GM19025 (cell line): ENCODE results near the gene PSMC3IP.
"Not testable (repeated sequence)": the region's sequence is repeated elsewhere in the genome, so short reads cannot be mapped to it uniquely, and the experiment has no call there.

Experiments used
- ATAC-seq: cut with Tn5 transposase; IDR thresholded peaks from one replicate; pipeline ENCODE4 v1.9.1; 2021; ENCODE audit warnings: mild to moderate bottlenecking, low read depth, moderate library complexity; ENCODE audit not compliant: unreplicated experiment

PSMC3IP gene, protein sequence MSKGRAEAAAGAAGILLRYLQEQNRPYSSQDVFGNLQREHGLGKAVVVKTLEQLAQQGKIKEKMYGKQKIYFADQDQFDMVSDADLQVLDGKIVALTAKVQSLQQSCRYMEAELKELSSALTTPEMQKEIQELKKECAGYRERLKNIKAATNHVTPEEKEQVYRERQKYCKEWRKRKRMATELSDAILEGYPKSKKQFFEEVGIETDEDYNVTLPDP

DNA sequence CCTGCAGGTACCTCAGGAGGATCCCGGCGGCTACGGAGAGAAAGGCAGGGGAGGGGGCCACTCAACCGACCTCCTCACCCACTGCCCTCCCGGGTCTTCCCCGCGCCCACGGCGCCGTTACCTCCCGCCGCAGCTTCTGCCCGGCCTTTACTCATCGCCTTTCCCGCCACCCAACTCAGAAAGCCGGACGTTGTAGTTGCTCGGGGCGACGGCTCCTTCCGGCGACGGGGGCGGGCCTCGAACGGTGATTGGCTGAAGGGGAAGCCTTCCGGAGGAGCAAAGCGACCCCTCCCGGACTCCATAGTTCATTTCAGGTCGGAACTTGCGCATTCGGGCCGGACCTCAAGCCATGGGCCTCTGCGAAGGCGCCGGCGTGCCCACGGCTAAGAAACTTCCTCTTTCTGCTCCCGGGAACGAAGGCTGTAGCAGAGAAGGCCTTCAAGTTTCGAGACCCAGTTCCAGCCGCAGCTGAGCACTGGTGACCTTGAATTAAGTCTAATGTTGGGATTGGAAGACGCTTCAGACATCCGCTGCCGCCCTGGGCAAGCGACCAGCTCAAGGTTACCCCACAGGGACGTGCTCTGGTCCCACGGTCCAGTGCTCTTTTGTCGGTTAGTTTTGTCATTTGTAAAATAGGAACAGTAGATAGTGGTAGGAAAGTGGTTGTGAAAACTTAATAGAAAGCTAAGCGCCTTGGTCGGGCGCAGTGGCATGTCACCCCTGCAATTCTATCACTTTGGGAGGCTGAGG is at the start of gene PSMC3IP:
Gene PSMC3IP (minus strand): TSS at position 198 of the 750 bp plus-strand sequence. CDS start 43 bp downstream, at position 155.
- peak; percentile 52 for ATAC-seq

DNA sequence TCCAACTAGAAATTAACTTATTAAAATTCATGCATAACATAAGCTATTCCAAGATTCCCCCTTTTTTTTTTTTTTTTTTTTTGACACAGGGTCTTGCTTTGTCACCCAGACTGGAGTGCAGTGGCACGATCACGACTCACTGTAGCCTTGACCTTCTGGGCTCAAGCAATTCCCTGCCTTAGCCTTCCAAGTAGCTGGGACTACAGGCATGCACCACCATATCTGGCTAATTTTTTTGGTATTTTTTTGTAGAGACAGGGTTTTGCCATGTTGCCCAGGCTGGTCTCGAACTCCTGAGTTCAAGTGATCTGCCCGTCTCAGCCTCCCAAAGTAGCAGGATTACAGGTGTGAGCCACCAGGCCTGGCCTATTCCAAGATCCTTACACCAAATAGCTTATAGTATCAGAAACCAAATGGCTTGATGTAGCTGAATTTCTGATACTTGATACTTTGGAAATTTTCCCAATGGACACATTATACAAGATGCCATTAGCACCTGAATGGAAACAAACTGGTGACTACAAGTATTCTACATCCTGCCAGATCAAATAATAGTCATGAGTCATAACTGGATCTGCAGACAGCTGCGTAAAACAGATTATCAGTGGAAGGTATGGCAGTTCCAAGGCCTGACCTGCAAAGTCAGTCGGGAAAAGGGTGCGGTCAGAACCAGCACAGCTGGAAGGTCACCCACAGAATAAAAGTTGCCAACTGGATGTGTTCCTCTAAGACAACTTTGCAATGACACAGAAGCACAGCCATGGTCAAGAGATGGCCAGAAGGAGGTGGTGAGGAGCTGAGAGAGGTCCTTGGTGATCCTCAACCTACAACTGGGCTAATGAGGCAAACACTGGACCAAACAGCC is 46.4 kb upstream of the PSMC3IP start:
- ATAC-seq: no peak

DNA sequence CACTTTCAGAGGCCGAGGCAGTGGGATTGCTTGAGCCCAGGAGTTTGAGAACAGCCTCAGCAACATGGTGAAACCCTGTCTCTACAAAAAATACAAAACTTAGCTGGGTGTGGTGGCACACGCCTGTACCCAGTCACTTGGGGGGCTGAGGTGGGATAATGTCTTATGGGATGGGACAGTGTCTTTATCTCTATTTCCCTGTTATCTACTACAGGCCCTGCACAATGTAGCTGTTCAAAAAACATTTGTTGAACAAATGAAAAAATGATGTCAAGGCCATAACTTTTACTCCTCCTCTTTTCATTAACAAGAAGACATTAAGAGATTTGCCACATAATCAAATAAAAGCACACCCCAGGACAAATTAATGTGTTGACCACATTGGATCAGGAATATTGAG is 45.7 kb upstream of the PSMC3IP start:
- ATAC-seq: no peak

DNA sequence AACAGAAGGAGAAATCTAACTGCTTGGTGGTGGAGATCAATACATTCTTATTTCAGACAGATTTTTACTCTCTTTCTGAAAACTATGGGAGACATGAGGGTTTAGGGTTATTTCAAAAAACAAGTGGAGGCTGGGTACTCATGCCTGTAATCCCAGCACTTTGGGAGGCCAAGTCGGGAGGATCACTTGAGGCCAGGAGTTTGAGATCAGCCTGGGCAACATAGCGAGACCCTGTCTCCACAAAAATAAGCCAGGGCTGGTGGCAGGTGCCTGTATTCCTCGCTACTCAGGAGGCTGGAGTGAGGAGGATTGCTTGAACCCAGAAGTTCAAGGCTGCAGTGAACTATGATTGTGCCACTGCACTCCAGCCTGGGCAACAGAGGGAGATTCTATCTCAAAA is 44.5 kb upstream of the PSMC3IP start:
- ATAC-seq: not testable (repeated sequence)

DNA sequence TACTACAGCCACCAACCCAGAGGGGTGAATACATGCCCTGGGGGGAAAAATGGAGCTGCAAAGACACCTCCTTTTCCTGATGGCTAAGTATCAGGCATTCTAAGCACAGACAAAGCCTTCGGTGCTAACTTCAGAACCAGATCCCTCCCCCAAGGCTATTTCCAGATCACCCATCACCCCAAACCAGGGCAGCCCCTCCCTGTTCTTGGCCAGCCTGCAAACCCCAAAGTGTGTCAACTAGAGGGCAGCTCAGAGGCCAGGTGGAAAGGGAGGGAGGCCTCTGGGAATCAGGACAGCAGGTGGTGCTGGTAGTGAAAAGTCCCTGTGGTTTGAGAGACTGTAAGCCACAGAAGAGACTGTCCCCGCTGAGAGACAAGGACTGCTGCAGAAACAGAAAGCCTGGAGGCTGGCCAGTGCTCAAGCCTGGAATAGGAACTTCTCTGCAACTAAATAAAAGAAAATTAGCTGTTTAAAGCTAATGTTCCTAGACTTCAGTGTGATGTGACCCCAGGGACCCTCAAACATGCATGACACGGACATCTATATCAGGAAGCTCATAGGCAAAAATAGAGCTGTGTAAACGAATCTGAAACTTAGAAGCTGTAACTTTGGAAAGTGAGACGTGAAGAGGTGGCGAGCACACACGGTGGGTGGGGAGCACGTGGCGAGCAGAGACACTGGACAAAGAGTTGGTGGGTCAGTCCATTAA is 41.1 kb upstream of the PSMC3IP start:
- peak; percentile 70 for ATAC-seq

DNA sequence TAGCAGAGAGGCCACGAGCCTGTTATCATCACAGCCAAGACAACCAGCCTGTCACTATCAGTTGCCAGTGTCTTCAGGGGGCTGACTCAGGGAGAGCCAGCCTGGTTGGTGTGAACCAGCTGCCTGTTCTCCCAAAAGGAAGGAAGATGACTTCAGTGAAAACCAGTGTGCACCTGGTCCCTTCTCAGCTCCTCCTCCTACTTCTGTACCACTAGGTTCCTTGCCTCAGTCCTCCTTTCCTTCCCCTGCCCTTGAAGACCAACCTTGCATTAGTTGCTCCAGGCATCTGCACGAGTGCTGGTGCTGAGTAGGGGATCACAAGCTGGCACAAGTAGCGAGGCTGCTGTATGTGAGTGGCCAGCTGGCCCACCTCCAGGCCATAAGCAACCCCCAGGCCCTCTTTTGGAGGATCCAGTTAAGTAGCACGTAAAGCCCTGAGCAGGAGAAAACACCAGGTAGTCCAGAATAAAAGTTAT is 40.5 kb upstream of the PSMC3IP start:
- no peak for ATAC-seq

DNA sequence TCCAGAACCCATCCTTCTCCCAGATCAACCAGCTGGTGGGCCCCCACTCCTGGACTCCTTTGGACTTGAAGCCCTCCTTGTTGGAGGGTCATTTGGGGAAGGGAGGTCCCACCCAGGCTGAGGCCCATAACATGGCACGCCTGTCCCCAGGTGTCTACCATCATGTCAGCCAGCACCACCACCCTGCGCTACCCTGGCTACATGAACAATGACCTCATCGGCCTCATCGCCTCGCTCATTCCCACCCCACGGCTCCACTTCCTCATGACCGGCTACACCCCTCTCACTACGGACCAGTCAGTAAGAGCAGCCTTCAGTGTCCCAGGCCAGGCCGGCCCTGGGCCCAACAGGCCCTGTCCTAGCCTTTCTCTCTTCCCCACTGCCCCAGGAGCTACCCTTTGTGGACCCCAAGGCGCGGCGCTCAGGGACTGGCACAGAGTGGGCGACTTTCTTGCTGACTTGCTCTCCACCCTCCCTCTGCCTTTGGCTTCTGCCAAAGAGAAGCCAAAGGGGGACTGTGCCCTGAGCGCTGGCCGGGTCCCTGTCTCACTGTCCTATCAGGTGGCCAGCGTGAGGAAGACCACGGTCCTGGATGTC is 36.3 kb upstream of the PSMC3IP start:
- ATAC-seq: no peak

DNA sequence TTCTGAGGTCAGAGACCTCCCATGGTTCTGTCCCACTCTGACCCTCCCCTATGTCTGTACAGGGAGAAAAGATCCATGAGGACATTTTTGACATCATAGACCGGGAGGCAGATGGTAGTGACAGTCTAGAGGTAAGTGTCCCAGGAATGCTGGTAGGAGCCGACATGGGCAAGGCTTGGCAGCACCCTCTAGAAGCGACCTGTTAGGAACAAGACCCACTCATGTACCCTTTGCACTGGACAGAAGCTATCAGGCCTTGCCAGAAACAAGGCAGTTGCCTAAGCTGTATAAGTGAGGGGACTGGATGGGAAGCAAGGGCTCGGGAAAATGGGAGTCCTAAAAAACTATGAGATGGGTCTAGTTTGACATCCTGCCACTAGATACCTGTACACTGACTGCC is 34.5 kb upstream of the PSMC3IP start:
- no peak for ATAC-seq

DNA sequence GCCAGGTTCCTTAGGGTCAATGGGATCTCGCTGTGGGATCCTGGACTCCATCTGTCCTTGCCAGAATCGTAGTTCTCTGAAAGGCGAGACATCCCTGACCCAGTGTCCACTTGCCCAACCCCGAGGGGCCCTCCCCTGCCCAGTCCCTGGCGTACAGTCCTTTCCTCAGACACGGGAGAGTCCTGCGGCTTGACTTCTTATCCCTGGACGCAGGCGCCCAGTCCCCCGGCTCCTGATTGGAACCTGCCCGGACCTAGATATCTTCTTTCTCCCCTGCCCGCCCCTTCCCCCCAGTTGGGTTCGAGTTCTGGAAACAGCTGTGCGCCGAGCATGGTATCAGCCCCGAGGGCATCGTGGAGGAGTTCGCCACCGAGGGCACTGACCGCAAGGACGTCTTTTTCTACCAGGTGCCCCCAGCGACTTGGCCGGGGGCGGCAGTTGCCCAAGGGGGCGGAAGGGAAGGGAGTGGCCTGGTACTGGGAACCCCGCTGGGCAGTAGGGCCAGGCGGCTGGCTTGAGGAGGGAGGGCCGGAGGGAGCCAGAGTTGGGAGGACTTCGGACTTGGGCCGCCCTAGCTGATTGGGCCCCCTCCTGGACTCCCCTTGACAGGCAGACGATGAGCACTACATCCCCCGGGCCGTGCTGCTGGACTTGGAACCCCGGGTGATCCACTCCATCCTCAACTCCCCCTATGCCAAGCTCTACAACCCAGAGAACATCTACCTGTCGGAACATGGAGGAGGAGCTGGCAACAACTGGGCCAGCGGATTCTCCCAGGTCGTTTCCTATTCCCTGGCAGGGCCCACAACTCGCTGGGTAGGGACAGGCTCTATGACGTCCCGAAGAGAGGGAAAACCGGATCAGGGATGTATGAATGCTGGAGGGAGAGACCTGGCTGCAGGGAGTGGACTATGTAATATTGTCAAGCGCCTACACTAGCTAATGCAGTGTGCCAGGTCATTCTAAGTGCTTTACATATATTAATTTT is 32.6 kb upstream of the PSMC3IP start:
- not testable (repeated sequence) for ATAC-seq

DNA sequence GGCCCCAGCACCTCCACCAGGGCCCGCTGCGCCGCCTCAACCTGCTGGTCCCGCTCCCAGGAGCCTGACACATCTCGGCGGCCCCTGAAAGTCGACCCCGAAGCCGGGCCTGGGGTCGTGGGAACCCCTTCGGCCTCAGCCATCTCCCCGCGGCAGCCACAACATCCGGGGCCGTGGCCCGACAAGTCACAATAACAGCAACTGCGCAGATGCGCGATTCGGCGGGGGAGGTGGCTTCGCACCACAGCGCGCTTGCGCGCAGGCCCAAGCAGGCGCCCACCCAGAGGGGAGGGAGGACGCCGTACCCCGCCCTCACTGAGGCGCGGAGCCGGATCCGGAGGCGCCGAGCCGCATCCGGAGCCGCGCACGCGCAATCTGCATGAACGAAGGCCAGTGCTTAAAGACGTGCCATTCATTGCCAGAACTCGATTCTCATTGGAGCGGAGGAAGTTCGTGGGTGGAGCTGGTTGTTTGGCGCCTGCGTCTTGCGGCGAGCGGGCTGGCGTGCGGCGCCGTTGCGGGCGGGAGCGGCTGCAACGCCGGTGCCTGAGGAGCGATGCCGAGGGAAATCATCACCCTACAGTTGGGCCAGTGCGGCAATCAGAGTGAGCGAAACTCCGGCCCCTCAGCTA is 31.8 kb upstream of the PSMC3IP start, which contains the start of the genes RETREG3 and TUBG1:
Gene RETREG3 (minus strand): TSS at position 193 of the 632 bp plus-strand sequence. CDS start 50 bp downstream, at position 143.
Gene TUBG1 (plus strand): TSS at position 502 of the 632 bp plus-strand sequence. CDS start 55 bp downstream, at position 557.
- peak; percentile 89 for ATAC-seq

DNA sequence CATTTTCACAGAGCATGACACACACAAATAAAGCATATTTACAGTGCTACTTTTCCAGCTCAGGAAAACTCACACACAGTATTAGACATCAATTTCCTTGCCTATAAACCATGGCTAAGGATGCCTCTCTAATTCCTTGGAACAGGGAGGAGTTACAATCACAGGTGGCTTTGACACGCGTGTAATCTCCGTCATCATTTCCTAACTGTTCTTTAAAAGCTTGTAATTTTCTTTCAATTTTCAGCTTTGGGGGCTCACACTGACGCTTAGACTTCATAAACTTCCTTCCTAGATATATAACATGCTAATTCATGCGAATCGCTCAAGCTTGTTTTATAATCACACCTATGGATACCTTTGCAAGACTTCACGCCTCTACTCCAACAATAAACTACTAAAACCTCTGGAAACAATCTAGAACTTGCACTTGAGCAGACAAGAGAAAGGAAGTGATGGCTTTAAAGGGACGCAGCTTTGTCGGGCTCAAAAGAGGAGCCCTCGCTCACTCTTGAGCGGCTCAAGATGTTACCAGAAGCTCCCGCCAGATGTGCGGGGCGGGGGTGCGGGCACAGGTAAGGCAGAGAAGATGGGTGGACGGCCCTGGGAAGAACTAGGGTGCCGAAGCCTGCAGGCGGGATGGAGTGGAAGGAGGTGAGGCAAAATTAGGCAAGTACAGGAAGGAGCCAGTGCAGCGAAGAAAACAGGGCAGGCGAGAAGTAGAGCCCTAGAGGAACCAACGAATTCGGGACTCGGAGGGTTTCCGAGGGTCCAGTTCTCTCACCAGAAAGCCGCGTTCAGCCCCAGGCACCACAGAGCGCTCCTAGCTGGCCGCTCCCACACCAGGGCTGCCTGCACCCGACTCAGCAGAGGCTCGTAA is 31.0 kb upstream of the PSMC3IP start:
- ATAC-seq: peak; percentile 33

DNA sequence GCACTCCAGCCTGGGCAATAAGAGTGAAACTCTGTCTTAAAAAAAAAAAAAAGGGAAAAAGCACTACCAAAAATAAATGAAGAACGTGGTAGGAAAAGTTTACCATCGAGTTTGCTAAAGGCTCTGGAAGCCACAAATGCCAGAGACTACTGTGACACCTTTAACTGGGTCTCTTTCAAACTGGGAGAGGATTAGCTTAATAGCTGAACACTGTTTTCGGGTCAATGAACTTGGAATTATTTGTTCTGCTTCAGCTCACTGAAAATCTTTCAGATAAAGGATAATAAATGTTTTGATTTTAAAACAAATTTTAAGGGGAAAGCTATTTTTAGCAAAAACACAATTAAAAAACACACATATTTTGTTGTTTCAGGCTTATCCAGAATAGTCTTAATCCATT is 30.2 kb upstream of the PSMC3IP start:
- no peak for ATAC-seq

DNA sequence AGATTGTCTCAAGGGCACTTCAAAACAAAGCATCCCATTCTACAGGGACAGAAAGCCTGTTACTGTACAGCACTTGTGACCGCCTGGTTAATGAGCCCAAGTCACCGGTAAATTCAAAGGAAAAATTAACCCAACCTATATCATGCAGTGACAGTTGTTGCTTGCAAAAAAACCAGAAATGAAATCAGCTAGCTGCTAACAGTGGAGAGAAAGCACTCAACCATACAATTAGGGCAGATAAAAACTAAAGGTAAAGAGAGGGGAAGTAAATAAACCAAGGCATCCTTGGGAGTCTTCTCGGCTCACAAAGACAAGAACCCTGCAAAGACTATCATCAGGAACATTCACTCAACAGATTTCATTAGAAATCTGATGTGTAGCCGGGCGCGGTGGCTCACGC is 25.8 kb upstream of the PSMC3IP start:
- ATAC-seq: no peak

DNA sequence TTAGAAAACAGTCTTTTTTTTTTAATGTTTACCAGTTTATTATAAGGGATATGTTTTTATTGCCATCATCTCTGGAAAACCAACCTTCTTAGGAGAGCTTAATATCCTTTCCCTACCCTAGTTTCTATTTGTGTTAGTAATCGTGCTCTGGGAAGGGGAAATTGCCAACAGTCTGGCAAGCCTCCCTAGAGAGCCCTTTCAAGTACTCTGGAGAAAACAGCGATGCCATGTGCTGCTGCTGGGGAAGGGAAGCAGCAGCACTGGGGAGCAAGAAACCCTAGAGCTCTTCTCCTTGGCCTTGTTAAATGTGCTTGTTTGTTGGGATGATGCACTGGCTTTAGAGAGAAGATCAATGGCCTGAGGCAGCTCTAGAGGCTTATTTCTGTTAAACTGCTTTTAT is 21.4 kb upstream of the PSMC3IP start:
- no peak for ATAC-seq

DNA sequence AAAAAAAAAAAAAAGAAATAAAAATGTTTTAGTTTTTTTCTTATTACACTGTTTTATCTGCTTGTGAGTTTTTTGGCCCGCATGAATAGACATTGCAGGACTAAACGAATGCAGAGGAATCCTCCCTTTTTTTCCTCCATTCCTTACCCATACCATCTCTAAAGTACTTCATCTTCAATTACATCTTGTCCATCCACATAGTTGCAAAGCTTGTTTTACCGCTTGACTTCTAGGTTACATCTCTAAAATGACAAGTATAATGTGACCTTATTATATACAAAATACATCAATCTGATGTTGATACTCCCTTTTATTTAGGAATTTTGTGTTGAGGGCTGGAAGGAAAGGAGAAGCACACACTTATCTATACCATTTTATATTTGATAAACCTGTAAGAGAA is 18.9 kb upstream of the PSMC3IP start:
- ATAC-seq: no peak

DNA sequence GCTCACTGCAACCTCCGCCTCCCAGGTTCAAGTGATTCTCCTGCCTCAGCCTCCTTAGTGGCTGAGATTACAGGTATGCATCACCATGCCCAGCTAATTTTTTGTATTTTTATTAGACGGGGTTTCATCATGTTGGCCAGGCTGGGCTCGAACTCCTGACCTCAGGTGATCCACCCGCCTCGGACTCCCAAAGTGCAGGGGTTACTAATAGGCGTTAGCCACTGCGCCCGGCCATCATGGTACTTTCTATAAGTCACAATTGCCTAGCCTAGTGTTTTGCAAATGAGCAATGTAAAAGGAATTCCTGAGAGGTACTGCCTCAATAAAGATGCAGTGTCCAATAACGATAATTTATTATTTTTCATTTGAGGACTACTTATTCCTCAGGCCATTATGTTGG is 13.9 kb upstream of the PSMC3IP start:
- no peak for ATAC-seq

DNA sequence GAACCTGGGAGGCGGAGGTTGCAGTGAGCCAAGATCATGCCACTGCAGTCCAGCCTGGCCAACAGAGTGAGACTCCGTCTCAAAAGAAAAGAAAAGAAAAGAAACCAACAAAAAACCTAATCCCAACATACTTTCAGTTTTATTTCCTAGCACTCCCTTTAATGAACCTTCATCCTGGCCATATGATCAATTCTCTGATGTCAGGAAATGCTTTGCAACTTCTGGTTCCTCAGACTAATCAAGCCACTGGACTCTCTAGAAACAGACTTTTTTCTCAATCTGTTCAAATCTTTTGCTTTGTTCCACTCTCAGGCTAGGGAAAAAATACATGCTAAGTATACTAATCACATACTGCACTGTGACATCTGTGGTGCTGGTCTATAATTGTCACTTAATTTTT is 13.4 kb upstream of the PSMC3IP start:
- no peak for ATAC-seq
